DOHH2 (cell line): ENCODE data around the gene CCNYL1.
"Not testable (repeated sequence)": the region's sequence is repeated elsewhere in the genome, so short reads cannot be mapped to it uniquely, and the experiment has no call there.

Source experiments
- H3F3A ChIP-seq: fragments of 200-600 bp; sonication (generic), shearing (Covaris generic); 2 replicates; pipeline ENCODE4 v1.6.0; 2016; ENCODE audit warnings: antibody characterized with exemption, mild to moderate bottlenecking; ENCODE audit not compliant: control insufficient read depth, insufficient read depth
- H3K27ac ChIP-seq: fragments of 200-600 bp; sonication (generic); 2 replicates; pipeline ENCODE4 v1.5.1; 2014; ENCODE audit warnings: low read depth, mild to moderate bottlenecking, low read length, moderate library complexity
- H3K27me3 ChIP-seq: fragments of 200-600 bp; sonication (generic); 2 replicates; pipeline ENCODE4 v1.6.1; 2014; ENCODE audit warnings: mild to moderate bottlenecking, low read length, mixed read lengths; ENCODE audit not compliant: control insufficient read depth
- H3K36me3 ChIP-seq: fragments of 200-600 bp; sonication (generic); 2 replicates; pipeline ENCODE4 v1.6.1; 2014; ENCODE audit warnings: mild to moderate bottlenecking, low read length, moderate library complexity, mixed read lengths; ENCODE audit not compliant: control insufficient read depth
- H3K4me1 ChIP-seq: fragments of 200-600 bp; sonication (generic); 2 replicates; pipeline ENCODE4 v1.6.1; 2014; ENCODE audit warnings: mild to moderate bottlenecking, low read length, mixed read lengths; ENCODE audit not compliant: control insufficient read depth
- H3K4me2 ChIP-seq: fragments of 200-600 bp; sonication (generic); 2 replicates; pipeline ENCODE4 v1.6.0; 2014; ENCODE audit warnings: mild to moderate bottlenecking, low read length, moderate library complexity
- H3K4me3 ChIP-seq: fragments of 200-600 bp; sonication (generic); 2 replicates; pipeline ENCODE4 v1.5.1; 2014; ENCODE audit warnings: mild to moderate bottlenecking, low read length, mixed read lengths
- H3K79me2 ChIP-seq: fragments of 200-600 bp; sonication (generic); 2 replicates; pipeline ENCODE4 v1.6.1; 2014; ENCODE audit warnings: mild to moderate bottlenecking, low read length, mixed read lengths; ENCODE audit not compliant: control insufficient read depth
- H3K9me2 ChIP-seq: fragments of 200-600 bp; sonication (generic); replicated peaks from 2 replicates; pipeline ENCODE4 v1.6.1; 2014; ENCODE audit warnings: mild to moderate bottlenecking, low read length, mixed read lengths; ENCODE audit not compliant: control insufficient read depth
- H3K9me3 ChIP-seq: fragments of 200-600 bp; sonication (generic); 2 replicates; pipeline ENCODE4 v1.6.1; 2014; ENCODE audit warnings: antibody characterized with exemption, low read length, mixed read lengths; ENCODE audit not compliant: control insufficient read depth, insufficient read depth
- H4K20me1 ChIP-seq: fragments of 200-600 bp; sonication (generic); 2 replicates; pipeline ENCODE4 v1.6.0; 2014; ENCODE audit warnings: low read depth, mild to moderate bottlenecking, antibody characterized with exemption, low read length, moderate library complexity; ENCODE audit not compliant: control insufficient read depth, insufficient read depth
- CTCF ChIP-seq: fragments of 200-600 bp; sonication (generic); IDR thresholded peaks from one replicate; pipeline ENCODE4 v1.5.1; 2014; ENCODE audit warnings: antibody characterized with exemption, mild to moderate bottlenecking, low read depth, low read length; ENCODE audit not compliant: poor library complexity, severe bottlenecking
- EZH2phosphoT487 ChIP-seq: fragments of 200-600 bp; sonication (generic); IDR thresholded peaks from 2 replicates; pipeline ENCODE4 v1.6.1; 2017; ENCODE audit warnings: borderline replicate concordance, mild to moderate bottlenecking, antibody characterized with exemption, low read length, moderate library complexity, mixed read lengths

Gene CCNYL1

GRCh38 chr2:207694811-207695281, 16.6 kb upstream of the CCNYL1 start:
- H3K27ac ChIP-seq: no peak overlapping the region
- H3K4me1 ChIP-seq: peaks cover 10% of the 10 kb centered on the region
- H3K9me2 ChIP-seq: no peaks in the 10 kb centered on the region
- H3K4me2 ChIP-seq: no peak overlapping the region
- no peaks in the 10 kb centered on the region for H3K9me3 ChIP-seq
- H3K36me3 ChIP-seq: no peaks in the 10 kb centered on the region
- no peak for TF ChIP-seq EZH2phosphoT487
- no peak for TF ChIP-seq CTCF
- no peaks in the 10 kb centered on the region for H4K20me1 ChIP-seq
- no peaks in the 10 kb centered on the region; the same call in 1 of the 2 replicates for H3F3A ChIP-seq
- H3K27me3 ChIP-seq: no peaks in the 10 kb centered on the region
- no peak overlapping the region for H3K4me3 ChIP-seq
- no peaks in the 10 kb centered on the region for H3K79me2 ChIP-seq

- no peaks in the 10 kb centered on the region for H3K9me3 ChIP-seq
Observed at GRCh38 chr2:207695293-207695692, 16.1 kb upstream of the CCNYL1 start.

GRCh38 chr2:207696911-207697310, 14.5 kb upstream of the CCNYL1 start:
- H3K27ac ChIP-seq, H3K4me3 ChIP-seq, H3K36me3 ChIP-seq, H3K4me2 ChIP-seq, H3F3A ChIP-seq, H3K9me3 ChIP-seq, H4K20me1 ChIP-seq, H3K27me3 ChIP-seq, H3K9me2 ChIP-seq, H3K4me1 ChIP-seq, H3K79me2 ChIP-seq: not testable (repeated sequence)

More at GRCh38 chr2:207695293-207695692, 16.1 kb upstream of the CCNYL1 start:
- Histone ChIP-seq H3K4me1 (peaks cover 10% of the 10 kb centered on the region), H3K4me3 (no peak overlapping the region), H3K9me2 (no peaks in the 10 kb centered on the region), H3K79me2 (no peaks in the 10 kb centered on the region), H3K27ac (no peak overlapping the region), H3K36me3 (no peaks in the 10 kb centered on the region), H4K20me1 (no peaks in the 10 kb centered on the region), H3F3A (no peaks in the 10 kb centered on the region; the same call in 1 of the 2 replicates), H3K4me2 (no peak overlapping the region), H3K27me3 (no peaks in the 10 kb centered on the region)
- TF ChIP-seq CTCF (no peak), EZH2phosphoT487 (no peak)

GRCh38 chr2:207697411-207697810, 14.0 kb upstream of the CCNYL1 start:
- H3F3A ChIP-seq: no peaks in the 10 kb centered on the region; the same call in 1 of the 2 replicates
- H3K4me2 ChIP-seq: no peak overlapping the region
- no peaks in the 10 kb centered on the region for H3K79me2 ChIP-seq
- no peaks in the 10 kb centered on the region for H4K20me1 ChIP-seq
- no peaks in the 10 kb centered on the region for H3K27me3 ChIP-seq
- no peak overlapping the region for H3K4me3 ChIP-seq
- H3K4me1 ChIP-seq: peaks cover 4% of the 10 kb centered on the region
- no peak overlapping the region for H3K27ac ChIP-seq
- no peaks in the 10 kb centered on the region for H3K9me2 ChIP-seq
- H3K36me3 ChIP-seq: no peaks in the 10 kb centered on the region
- TF ChIP-seq EZH2phosphoT487: no peak
- no peak for TF ChIP-seq CTCF
- H3K9me3 ChIP-seq: no peaks in the 10 kb centered on the region
